HG03060 (cell line): ENCODE data around the gene WWOX.

Experiments
- ATAC-seq: cut with Tn5 transposase; IDR thresholded peaks from one replicate; pipeline ENCODE4 v1.9.1; 2021; ENCODE audit warnings: low read depth, moderate number of reproducible peaks; ENCODE audit not compliant: unreplicated experiment

Gene WWOX

GRCh38 chr16:78140818-78141466, 41.5 kb downstream of the WWOX start:
- no peak for ATAC-seq

- ATAC-seq: no peak
Observed at GRCh38 chr16:78142788-78143187, 43.3 kb downstream of the WWOX start.

GRCh38 chr16:78146807-78147206, 47.4 kb downstream of the WWOX start:
- ATAC-seq: no peak

- ATAC-seq: no peak
Observed at GRCh38 chr16:78147911-78148401, 48.5 kb downstream of the WWOX start.

GRCh38 chr16:78150233-78150632, 50.8 kb downstream of the WWOX start:
- no peak for ATAC-seq

- ATAC-seq: no peak
Observed at GRCh38 chr16:78154729-78155461, 55.4 kb downstream of the WWOX start.

GRCh38 chr16:78155791-78156345, 56.4 kb downstream of the WWOX start:
- ATAC-seq: no peak

- no peak for ATAC-seq
Observed at GRCh38 chr16:78161023-78161729, 61.7 kb downstream of the WWOX start.

- no peak for ATAC-seq
Observed at GRCh38 chr16:78163772-78164670, 64.6 kb downstream of the WWOX start.

GRCh38 chr16:78170494-78170933, 71.1 kb downstream of the WWOX start:
- no peak for ATAC-seq

- no peak for ATAC-seq
Observed at GRCh38 chr16:78175287-78175686, 75.8 kb downstream of the WWOX start.

GRCh38 chr16:78176435-78176834, 77.0 kb downstream of the WWOX start:
- ATAC-seq: no peak

GRCh38 chr16:78177218-78177617, 77.8 kb downstream of the WWOX start:
- ATAC-seq: no peak

GRCh38 chr16:78177987-78178386, 78.5 kb downstream of the WWOX start:
- no peak for ATAC-seq

- no peak for ATAC-seq
Observed at GRCh38 chr16:78179666-78180065, 80.2 kb downstream of the WWOX start.

- ATAC-seq: no peak
Observed at GRCh38 chr16:78180349-78180748, 80.9 kb downstream of the WWOX start.

- ATAC-seq: no peak
Observed at GRCh38 chr16:78183437-78184237, 84.2 kb downstream of the WWOX start.

GRCh38 chr16:78184238-78185183, 85.1 kb downstream of the WWOX start:
- ATAC-seq: no peak
